WERI-Rb-1 (cell line): Measurements from ENCODE around the gene SLC47A2.
"Not testable (repeated sequence)": the region's sequence is repeated elsewhere in the genome, so short reads cannot be mapped to it uniquely, and the experiment has no call there.

Experiments
- DNase-seq: peaks from one replicate; pipeline ENCODE4 v3.0.0-alpha.2; 2020
- H3K27ac ChIP-seq: fragments of 250-450 bp; sonication (Bioruptor Pico); 2 replicates; pipeline ENCODE4 v1.5.1; 2020; ENCODE audit warnings: mild to moderate bottlenecking, moderate library complexity
- H3K27me3 ChIP-seq: fragments of 250-450 bp; sonication (Bioruptor Pico); 2 replicates; pipeline ENCODE4 v1.5.1; 2021; ENCODE audit warnings: mild to moderate bottlenecking, low read depth, moderate library complexity; ENCODE audit not compliant: insufficient read depth, severe bottlenecking
- H3K36me3 ChIP-seq: fragments of 250-450 bp; sonication (Bioruptor Pico); 2 replicates; pipeline ENCODE4 v1.5.1; 2020; ENCODE audit warnings: mild to moderate bottlenecking, moderate library complexity
- H3K4me3 ChIP-seq: 2 replicates; pipeline ENCODE4 v1.5.1; 2011; ENCODE audit warnings: low read depth, mild to moderate bottlenecking, control low read depth, low read length
- H3K9me3 ChIP-seq: fragments of 250-450 bp; sonication (Bioruptor Pico); 2 replicates; pipeline ENCODE4 v1.5.1; 2021; ENCODE audit warnings: mild to moderate bottlenecking, moderate library complexity; ENCODE audit not compliant: severe bottlenecking
- CTCF ChIP-seq: IDR thresholded peaks from 2 replicates; pipeline ENCODE4 v1.5.1; 2011; ENCODE audit warnings: low read depth, mild to moderate bottlenecking, control low read depth, inconsistent platforms, low read length

SLC47A2 gene

GRCh38 chr17:19703828-19704613, 12.4 kb downstream of the SLC47A2 start:
- TF ChIP-seq CTCF: no peak
- H3K27ac ChIP-seq: peak overlapping the region; percentile 72
- no peak overlapping the region for H3K4me3 ChIP-seq
- H3K9me3 ChIP-seq: no peaks in the 10 kb centered on the region
- DNase-seq: peak; percentile 88
- no peaks in the 10 kb centered on the region for H3K27me3 ChIP-seq
- no peaks in the 10 kb centered on the region for H3K36me3 ChIP-seq

- TF ChIP-seq CTCF: no peak
- no peak overlapping the region for H3K4me3 ChIP-seq
- no peaks in the 10 kb centered on the region for H3K27me3 ChIP-seq
- no peaks in the 10 kb centered on the region for H3K9me3 ChIP-seq
- H3K36me3 ChIP-seq: no peaks in the 10 kb centered on the region
- DNase-seq: no peak
- peak overlapping the region; percentile 72 for H3K27ac ChIP-seq
Observed at GRCh38 chr17:19703106-19703827, 13.1 kb downstream of the SLC47A2 start.

GRCh38 chr17:19702217-19702641, 14.2 kb downstream of the SLC47A2 start:
- TF ChIP-seq CTCF: no peak
- H3K27me3 ChIP-seq: no peaks in the 10 kb centered on the region
- peak; percentile 79 for DNase-seq
- H3K4me3 ChIP-seq: no peak overlapping the region
- H3K36me3 ChIP-seq: no peaks in the 10 kb centered on the region
- no peak overlapping the region for H3K27ac ChIP-seq
- no peaks in the 10 kb centered on the region for H3K9me3 ChIP-seq

- no peak for DNase-seq
- TF ChIP-seq CTCF: no peak
- Histone ChIP-seq H3K27me3 (no peaks in the 10 kb centered on the region), H3K27ac (no peak overlapping the region), H3K9me3 (no peaks in the 10 kb centered on the region), H3K36me3 (no peaks in the 10 kb centered on the region), H3K4me3 (no peak overlapping the region)
Observed at GRCh38 chr17:19686400-19687090, 29.8 kb downstream of the SLC47A2 start.

GRCh38 chr17:19684909-19685580, 31.3 kb downstream of the SLC47A2 start:
- H3K36me3 ChIP-seq, DNase-seq, H3K4me3 ChIP-seq, H3K27me3 ChIP-seq, H3K27ac ChIP-seq, H3K9me3 ChIP-seq: not testable (repeated sequence)
